ENCODE results near the gene RGS14.

The RGS14 gene

DNA sequence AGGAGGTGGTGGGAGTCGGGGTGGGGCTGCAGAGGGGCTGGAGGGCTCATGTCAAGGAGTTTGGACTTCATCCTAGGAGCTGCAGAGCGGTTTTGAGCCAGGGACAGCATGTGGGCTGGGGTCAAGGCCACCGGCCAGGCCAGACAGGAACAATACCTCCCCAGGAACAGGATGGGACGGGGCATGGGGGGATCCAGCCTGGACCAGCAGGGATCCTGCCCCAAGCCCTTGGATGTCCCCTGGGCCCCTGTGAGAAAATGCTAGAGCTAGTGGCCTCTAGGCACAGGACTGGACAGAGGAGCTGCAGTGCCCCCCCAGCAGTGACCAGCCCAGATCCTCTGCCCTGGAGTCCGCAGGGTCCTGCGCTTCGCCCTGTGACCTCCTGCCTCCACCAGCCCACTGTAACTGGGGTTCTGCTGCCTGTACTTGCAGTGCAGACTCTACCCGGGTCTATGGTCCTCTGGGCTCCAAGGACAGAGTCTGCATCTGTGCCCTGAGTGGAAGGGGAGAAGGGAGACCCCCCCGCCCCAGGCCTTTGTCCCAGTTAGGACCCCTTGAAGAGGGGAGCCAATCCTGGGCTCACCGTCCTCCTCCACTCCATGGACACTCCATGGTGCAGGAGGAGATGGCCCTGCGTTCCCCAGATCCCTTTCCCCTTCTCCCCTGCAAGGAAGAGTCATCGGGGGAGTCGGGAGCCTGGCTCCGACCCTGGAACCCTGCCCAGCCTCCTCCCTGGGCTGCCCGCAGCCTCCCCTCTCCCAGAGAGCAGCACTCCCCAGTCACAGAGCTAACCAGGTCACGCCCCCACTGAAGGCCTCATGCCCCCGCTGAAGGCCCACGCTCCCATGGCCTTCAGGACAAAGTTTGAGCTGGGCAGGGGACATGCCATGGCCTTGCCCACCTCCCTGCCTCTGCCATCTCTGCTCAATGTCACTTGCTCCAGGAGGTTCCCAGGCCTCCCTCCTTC, 43.1 kb upstream of the RGS14 start:
- Histone ChIP-seq H4K20me1 (ENCODE audit: insufficient read depth, low read length, poor library complexity, severe bottlenecking) (peaks cover 9% of the 10 kb centered on the region), H3K9ac (ENCODE audit: low read depth, low read length, poor library complexity, severe bottlenecking) (no peak overlapping the region), H3F3A (ENCODE audit: low read depth) (no peaks in the 10 kb centered on the region), H3K9me2 (replicated peaks; ENCODE audit: low read depth, low read length) (no peaks in the 10 kb centered on the region), H3K36me3 (ENCODE audit: insufficient read depth, low read length) (no peaks in the 10 kb centered on the region), H3K79me2 (ENCODE audit: insufficient read depth, low read length) (peaks cover 26% of the 10 kb centered on the region), H2AFZ (ENCODE audit: low read length) (no peak overlapping the region), H3K4me1 (ENCODE audit: insufficient read depth, low read length, poor library complexity, severe bottlenecking) (peaks cover 12% of the 10 kb centered on the region), H3K27me3 (ENCODE audit: insufficient read depth, low read length, poor library complexity, severe bottlenecking) (no peaks in the 10 kb centered on the region), H3K4me3 (ENCODE audit: low read length, poor library complexity, severe bottlenecking) (no peak overlapping the region), H3K9me3 (ENCODE audit: insufficient read depth, low read depth, low read length) (no peaks in the 10 kb centered on the region), H3K4me2 (ENCODE audit: low read depth, low read length, poor library complexity, severe bottlenecking) (no peak overlapping the region)
- no peak for TF ChIP-seq EZH2phosphoT487 (IDR thresholded peaks at IDR 0.05; ENCODE audit: borderline replicate concordance)
- TF ChIP-seq, protein P1, sequence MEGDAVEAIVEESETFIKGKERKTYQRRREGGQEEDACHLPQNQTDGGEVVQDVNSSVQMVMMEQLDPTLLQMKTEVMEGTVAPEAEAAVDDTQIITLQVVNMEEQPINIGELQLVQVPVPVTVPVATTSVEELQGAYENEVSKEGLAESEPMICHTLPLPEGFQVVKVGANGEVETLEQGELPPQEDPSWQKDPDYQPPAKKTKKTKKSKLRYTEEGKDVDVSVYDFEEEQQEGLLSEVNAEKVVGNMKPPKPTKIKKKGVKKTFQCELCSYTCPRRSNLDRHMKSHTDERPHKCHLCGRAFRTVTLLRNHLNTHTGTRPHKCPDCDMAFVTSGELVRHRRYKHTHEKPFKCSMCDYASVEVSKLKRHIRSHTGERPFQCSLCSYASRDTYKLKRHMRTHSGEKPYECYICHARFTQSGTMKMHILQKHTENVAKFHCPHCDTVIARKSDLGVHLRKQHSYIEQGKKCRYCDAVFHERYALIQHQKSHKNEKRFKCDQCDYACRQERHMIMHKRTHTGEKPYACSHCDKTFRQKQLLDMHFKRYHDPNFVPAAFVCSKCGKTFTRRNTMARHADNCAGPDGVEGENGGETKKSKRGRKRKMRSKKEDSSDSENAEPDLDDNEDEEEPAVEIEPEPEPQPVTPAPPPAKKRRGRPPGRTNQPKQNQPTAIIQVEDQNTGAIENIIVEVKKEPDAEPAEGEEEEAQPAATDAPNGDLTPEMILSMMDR (conservative IDR thresholded peaks at IDR 0.05; ENCODE audit: low read length) = no peak

DNA sequence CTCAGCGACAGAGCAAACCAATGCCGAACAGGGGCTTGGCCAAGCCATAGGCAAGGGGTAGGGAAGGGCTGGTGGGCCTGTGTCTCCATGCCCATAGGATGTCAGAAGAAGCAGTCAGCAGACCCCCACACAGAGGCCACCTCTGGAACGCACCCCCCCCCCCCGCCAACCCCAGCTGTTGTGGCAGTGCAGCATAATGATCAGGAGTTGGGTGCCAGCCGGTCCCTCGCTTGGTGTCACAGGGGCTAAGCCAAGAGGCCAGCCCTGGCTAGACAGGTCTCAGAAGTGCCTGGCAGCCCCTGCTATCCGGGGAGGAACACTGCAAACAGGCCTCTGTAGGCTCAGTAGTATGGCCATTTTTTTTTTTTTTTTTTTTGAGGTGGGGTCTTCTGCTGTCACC, 42.3 kb upstream of the RGS14 start:
- peaks cover 18% of the 10 kb centered on the region for H3K79me2 ChIP-seq (ENCODE audit: insufficient read depth, low read length)
- no peaks in the 10 kb centered on the region for H3K27me3 ChIP-seq (ENCODE audit: insufficient read depth, low read length, poor library complexity, severe bottlenecking)
- H3K9ac ChIP-seq (ENCODE audit: low read depth, low read length, poor library complexity, severe bottlenecking) = no peak overlapping the region
- TF ChIP-seq, protein P1 (conservative IDR thresholded peaks at IDR 0.05; ENCODE audit: low read length) = no peak
- TF ChIP-seq EZH2phosphoT487 (IDR thresholded peaks at IDR 0.05; ENCODE audit: borderline replicate concordance) = no peak
- peaks cover 6% of the 10 kb centered on the region for H3K4me1 ChIP-seq (ENCODE audit: insufficient read depth, low read length, poor library complexity, severe bottlenecking)
- H3K9me3 ChIP-seq (ENCODE audit: insufficient read depth, low read depth, low read length) = no peaks in the 10 kb centered on the region
- H3K9me2 ChIP-seq (replicated peaks; ENCODE audit: low read depth, low read length) = no peaks in the 10 kb centered on the region
- no peak overlapping the region for H3K4me2 ChIP-seq (ENCODE audit: low read depth, low read length, poor library complexity, severe bottlenecking)
- peaks cover 3% of the 10 kb centered on the region for H4K20me1 ChIP-seq (ENCODE audit: insufficient read depth, low read length, poor library complexity, severe bottlenecking)
- H3F3A ChIP-seq (ENCODE audit: low read depth) = no peaks in the 10 kb centered on the region
- no peak overlapping the region for H3K4me3 ChIP-seq (ENCODE audit: low read length, poor library complexity, severe bottlenecking)
- H3K36me3 ChIP-seq (ENCODE audit: insufficient read depth, low read length) = no peaks in the 10 kb centered on the region
- no peak overlapping the region for H2AFZ ChIP-seq (ENCODE audit: low read length)

DNA sequence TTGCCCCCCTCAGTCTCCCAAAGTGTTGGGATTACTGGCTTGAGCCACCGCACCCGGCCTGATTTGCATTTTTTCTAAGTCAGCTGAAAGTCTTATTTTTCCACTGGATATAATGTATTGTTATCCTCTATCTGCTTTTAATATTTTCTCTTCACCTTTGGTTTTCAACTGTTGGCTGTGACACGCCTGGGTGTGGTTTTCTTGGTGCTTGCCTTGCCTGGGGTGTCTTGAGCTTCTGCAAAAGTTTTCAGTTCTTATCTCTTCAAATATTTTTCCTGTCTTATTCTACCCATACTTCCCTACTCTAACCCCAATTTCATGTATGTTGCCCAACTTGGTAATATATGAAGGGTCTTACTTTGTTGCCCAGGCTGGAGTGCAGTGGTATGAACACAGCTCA, 41.7 kb upstream of the RGS14 start:
- H3F3A ChIP-seq (ENCODE audit: low read depth) = no peaks in the 10 kb centered on the region
- no peak overlapping the region for H2AFZ ChIP-seq (ENCODE audit: low read length)
- H3K36me3 ChIP-seq (ENCODE audit: insufficient read depth, low read length) = no peaks in the 10 kb centered on the region
- no peak overlapping the region for H3K4me2 ChIP-seq (ENCODE audit: low read depth, low read length, poor library complexity, severe bottlenecking)
- H3K9me2 ChIP-seq (replicated peaks; ENCODE audit: low read depth, low read length) = no peaks in the 10 kb centered on the region
- no peak overlapping the region for H3K4me3 ChIP-seq (ENCODE audit: low read length, poor library complexity, severe bottlenecking)
- H3K79me2 ChIP-seq (ENCODE audit: insufficient read depth, low read length) = peaks cover 12% of the 10 kb centered on the region; the same call in 1 of the 2 replicates
- H3K27me3 ChIP-seq (ENCODE audit: insufficient read depth, low read length, poor library complexity, severe bottlenecking) = no peaks in the 10 kb centered on the region
- H4K20me1 ChIP-seq (ENCODE audit: insufficient read depth, low read length, poor library complexity, severe bottlenecking) = no peaks in the 10 kb centered on the region
- peaks cover 3% of the 10 kb centered on the region for H3K4me1 ChIP-seq (ENCODE audit: insufficient read depth, low read length, poor library complexity, severe bottlenecking)
- H3K9me3 ChIP-seq (ENCODE audit: insufficient read depth, low read depth, low read length) = no peaks in the 10 kb centered on the region
- no peak overlapping the region for H3K9ac ChIP-seq (ENCODE audit: low read depth, low read length, poor library complexity, severe bottlenecking)
- TF ChIP-seq, protein P1 (conservative IDR thresholded peaks at IDR 0.05; ENCODE audit: low read length) = no peak
- no peak for TF ChIP-seq EZH2phosphoT487 (IDR thresholded peaks at IDR 0.05; ENCODE audit: borderline replicate concordance)
